Thoracic aorta (tissue), 2 donors: Measurements from ENCODE around the gene CAMK2A. TPM values are rescaled to one million over a fixed set of nuclear protein-coding genes. Genes with fewer than 3 reads are reported as not detected.
"Not testable (repeated sequence)": the region's sequence is repeated elsewhere in the genome, so short reads cannot be mapped to it uniquely, and the experiment has no call there.

ENCODE experiments used
- ATAC-seq: fragments of 150-250 bp; one replicate; pipeline ENCODE4 v1.8.0; 2017; ENCODE audit warnings: low read depth; ENCODE audit not compliant: insufficient number of reproducible peaks, low FRiP score
- DNase-seq: peaks from one replicate; pipeline ENCODE4 v3.0.0-alpha.2; 2020; ENCODE audit warnings: low spot score
- H3K27ac ChIP-seq, 2 donors: fragments of 200-600 bp; sonication (generic); 1 replicate in 1 of 2; 2 replicates in 1 of 2; pipeline ENCODE4 v1.5.1; 2016; ENCODE audit warnings: mild to moderate bottlenecking in 2 of 2, moderate library complexity in 2 of 2
- H3K27me3 ChIP-seq: fragments of 200-600 bp; sonication (generic); replicated peaks from 2 replicates; pipeline ENCODE4 v1.6.0; 2016; ENCODE audit warnings: mild to moderate bottlenecking; ENCODE audit not compliant: insufficient read depth
- H3K36me3 ChIP-seq: fragments of 200-600 bp; sonication (generic); one replicate; pipeline ENCODE4 v1.5.1; 2016
- H3K4me1 ChIP-seq, 2 donors: fragments of 200-600 bp; sonication (generic); 1 replicate in 1 of 2; 2 replicates in 1 of 2; pipeline versions ENCODE4 v1.5.1 to v1.6.0; 2016; ENCODE audit warnings: low read depth in 2 of 2, mild to moderate bottlenecking in 1 of 2; ENCODE audit not compliant: control insufficient read depth in 1 of 2
- H3K4me3 ChIP-seq: fragments of 200-600 bp; sonication (generic); 2 replicates; pipeline ENCODE4 v1.5.1; 2016; ENCODE audit warnings: mild to moderate bottlenecking
- H3K9me3 ChIP-seq: fragments of 200-600 bp; sonication (generic); 2 replicates; pipeline ENCODE4 v1.5.1; 2016
- CTCF ChIP-seq: fragments of 200-600 bp; sonication (generic); IDR thresholded peaks from one replicate; pipeline ENCODE4 v1.5.1; 2019; ENCODE audit warnings: antibody characterized with exemption
- total RNA-seq, 2 donors: library from RNA; depleted of rRNA; stranded (reverse); fragments of >200 nt; gene quantifications; one replicate each; pipeline versions ENCODE4 v1.1.0 to v1.2.3, GENCODE V29; 2016

Gene CAMK2A
- total RNA-seq, 2 donors from 2014 or later, result 0.35 TPM; not detected in 1

- ATAC-seq, result no peak
- no peaks in the 10 kb centered on the region for H3K4me1 ChIP-seq
- H3K27me3 ChIP-seq, result no peaks in the 10 kb centered on the region
- no peak for TF ChIP-seq CTCF
- no peak overlapping the region for H3K4me3 ChIP-seq
- no peak overlapping the region for H3K27ac ChIP-seq
- no peaks in the 10 kb centered on the region for H3K9me3 ChIP-seq
- no peaks in the 10 kb centered on the region for H3K36me3 ChIP-seq
- no peak for DNase-seq
Observed at GRCh38 chr5:150248946-150249345, 40.6 kb downstream of the CAMK2A start.

GRCh38 chr5:150248493-150248892 lies 41.1 kb downstream of the CAMK2A start:
- H3K9me3 ChIP-seq, H3K4me1 ChIP-seq, H3K27ac ChIP-seq, H3K4me3 ChIP-seq, DNase-seq, ATAC-seq, H3K36me3 ChIP-seq, H3K27me3 ChIP-seq: not testable (repeated sequence)

- ATAC-seq (no peak), DNase-seq (no peak)
- Histone ChIP-seq H3K27ac (no peak overlapping the region), H3K9me3 (no peaks in the 10 kb centered on the region), H3K27me3 (no peaks in the 10 kb centered on the region), H3K36me3 (no peaks in the 10 kb centered on the region), H3K4me1 (no peaks in the 10 kb centered on the region), H3K4me3 (no peak overlapping the region)
- TF ChIP-seq CTCF, result no peak
Observed at GRCh38 chr5:150247726-150248125, 41.8 kb downstream of the CAMK2A start.

GRCh38 chr5:150246835-150247234 lies 42.7 kb downstream of the CAMK2A start:
- ATAC-seq, result no peak

GRCh38 chr5:150246429-150246828 lies 43.1 kb downstream of the CAMK2A start:
- Histone ChIP-seq H3K27ac (no peak overlapping the region), H3K36me3 (no peaks in the 10 kb centered on the region), H3K4me1 (no peaks in the 10 kb centered on the region), H3K4me3 (no peak overlapping the region), H3K27me3 (no peaks in the 10 kb centered on the region), H3K9me3 (no peaks in the 10 kb centered on the region)
- DNase-seq (no peak), ATAC-seq (no peak)
- TF ChIP-seq CTCF, result no peak

More at GRCh38 chr5:150246835-150247234, 42.7 kb downstream of the CAMK2A start:
- Histone ChIP-seq H3K27me3 (no peaks in the 10 kb centered on the region), H3K27ac (no peak overlapping the region), H3K9me3 (no peaks in the 10 kb centered on the region), H3K36me3 (no peaks in the 10 kb centered on the region), H3K4me1 (no peaks in the 10 kb centered on the region), H3K4me3 (no peak overlapping the region)
- DNase-seq, result no peak
- TF ChIP-seq CTCF, result no peak

- TF ChIP-seq CTCF, result no peak
- no peak for DNase-seq
- Histone ChIP-seq H3K27ac (no peak overlapping the region), H3K36me3 (no peaks in the 10 kb centered on the region), H3K4me1 (no peaks in the 10 kb centered on the region), H3K9me3 (no peaks in the 10 kb centered on the region), H3K27me3 (no peaks in the 10 kb centered on the region), H3K4me3 (no peak overlapping the region)
- ATAC-seq, result no peak
Observed at GRCh38 chr5:150245808-150246207, 43.8 kb downstream of the CAMK2A start.
